Fibroblast of the conjunctiva (primary cell): ENCODE measurements around the gene SNX20.

ENCODE experiments used
- DNase-seq: peaks from one replicate; pipeline ENCODE4 v3.0.0-alpha.2; 2010; ENCODE audit warnings: low read depth

Gene SNX20, protein sequence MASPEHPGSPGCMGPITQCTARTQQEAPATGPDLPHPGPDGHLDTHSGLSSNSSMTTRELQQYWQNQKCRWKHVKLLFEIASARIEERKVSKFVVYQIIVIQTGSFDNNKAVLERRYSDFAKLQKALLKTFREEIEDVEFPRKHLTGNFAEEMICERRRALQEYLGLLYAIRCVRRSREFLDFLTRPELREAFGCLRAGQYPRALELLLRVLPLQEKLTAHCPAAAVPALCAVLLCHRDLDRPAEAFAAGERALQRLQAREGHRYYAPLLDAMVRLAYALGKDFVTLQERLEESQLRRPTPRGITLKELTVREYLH

DNA sequence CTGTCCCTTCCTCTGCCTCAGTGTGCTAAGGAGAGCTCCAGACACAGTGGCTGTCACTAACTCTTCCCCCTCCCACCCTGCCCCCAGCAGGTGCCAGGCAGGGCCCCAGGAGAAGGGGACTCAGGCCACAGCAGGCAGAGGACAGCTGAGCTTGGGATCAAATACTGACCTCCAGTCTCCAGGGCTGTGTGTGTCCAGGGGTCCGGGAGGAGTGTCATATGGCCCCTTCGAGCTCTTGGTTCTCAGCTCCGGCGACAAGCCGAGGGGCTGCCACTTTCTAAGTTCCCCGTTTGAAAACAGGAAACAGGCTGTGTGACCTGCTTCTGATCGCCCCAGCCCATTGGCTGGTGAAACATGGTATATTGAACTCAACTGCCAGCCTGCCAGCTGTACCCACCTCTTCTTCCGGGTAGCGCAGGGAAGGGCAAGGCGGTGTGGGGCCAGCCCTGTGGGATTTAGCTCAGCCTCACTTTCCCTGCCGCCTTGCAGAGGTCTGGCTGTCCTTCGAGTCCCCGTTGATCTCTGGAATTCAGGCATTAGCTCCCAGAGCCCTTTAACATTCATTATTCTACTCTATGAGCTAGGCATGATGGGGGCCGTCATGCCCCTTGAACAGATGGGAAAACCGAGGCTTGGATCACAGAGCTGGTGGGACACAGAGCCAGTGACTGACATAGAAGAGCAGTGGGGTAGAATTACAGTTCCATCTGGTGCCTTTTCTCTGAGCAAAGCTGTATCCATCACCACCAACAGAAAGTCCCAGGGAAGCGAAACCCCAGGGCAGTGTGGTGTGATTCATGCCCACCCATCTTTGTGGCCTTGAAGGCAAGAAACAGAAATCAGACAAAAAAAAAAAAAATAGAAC, at the start of gene SNX20:
Gene SNX20, minus strand, starts transcription at position 292 of the 865 bp plus-strand sequence. CDS start 3,786 bp downstream, outside the sequence.
- DNase-seq: no peak

DNA sequence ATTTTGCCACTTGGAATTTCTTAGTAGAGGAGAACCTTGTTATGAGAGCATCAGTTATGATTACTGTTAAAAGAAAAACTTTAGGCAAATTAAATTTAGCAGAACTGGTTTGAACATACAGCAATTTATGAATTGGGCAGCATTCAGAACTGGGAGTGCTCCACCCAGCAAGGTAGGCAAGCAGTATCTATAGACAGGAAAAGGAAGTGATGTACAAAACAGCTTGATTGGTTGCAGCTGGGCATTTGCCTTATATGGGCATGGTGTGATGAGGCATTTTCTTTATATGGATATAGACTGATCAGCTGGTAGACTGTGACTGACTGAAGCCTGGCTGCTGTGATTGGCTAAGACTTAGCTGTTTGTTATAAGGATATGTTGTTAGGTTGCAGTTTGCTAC, 43.2 kb upstream of the SNX20 start:
- DNase-seq: no peak

DNA sequence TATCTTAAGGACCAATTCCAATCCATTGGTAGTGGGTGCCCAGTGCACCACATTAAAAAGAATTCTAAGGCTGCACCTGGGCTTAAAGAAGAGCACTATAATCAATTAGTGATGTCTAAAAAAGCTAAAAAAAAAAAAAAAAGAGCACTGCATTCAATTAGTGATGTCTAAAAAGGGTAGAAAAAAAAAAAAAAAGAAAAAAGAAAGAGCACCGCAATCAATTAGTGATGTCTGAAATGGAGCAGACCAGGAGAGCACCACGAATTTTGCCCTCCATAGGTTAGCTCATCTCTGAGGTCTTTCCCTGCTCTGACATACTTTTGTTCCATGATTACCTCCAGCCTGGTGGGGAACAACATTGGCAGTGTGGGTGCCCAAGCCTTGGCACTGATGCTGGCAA, 41.8 kb upstream of the SNX20 start:
- no peak for DNase-seq

DNA sequence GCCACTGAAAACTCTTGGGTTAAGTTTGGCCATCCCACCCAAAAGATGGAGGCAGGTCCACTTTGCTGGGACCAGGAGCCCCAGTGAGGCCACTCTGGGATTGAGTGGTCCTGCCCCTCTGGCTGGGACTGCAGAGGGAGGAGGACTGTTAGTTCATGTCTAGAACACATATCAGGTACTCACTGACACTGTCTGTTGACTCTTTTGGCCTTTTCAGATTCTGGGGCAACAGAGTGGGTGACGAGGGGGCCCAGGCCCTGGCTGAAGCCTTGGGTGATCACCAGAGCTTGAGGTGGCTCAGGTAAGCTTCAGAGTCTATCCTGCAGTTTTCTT, 41.3 kb upstream of the SNX20 start:
- no peak for DNase-seq

DNA sequence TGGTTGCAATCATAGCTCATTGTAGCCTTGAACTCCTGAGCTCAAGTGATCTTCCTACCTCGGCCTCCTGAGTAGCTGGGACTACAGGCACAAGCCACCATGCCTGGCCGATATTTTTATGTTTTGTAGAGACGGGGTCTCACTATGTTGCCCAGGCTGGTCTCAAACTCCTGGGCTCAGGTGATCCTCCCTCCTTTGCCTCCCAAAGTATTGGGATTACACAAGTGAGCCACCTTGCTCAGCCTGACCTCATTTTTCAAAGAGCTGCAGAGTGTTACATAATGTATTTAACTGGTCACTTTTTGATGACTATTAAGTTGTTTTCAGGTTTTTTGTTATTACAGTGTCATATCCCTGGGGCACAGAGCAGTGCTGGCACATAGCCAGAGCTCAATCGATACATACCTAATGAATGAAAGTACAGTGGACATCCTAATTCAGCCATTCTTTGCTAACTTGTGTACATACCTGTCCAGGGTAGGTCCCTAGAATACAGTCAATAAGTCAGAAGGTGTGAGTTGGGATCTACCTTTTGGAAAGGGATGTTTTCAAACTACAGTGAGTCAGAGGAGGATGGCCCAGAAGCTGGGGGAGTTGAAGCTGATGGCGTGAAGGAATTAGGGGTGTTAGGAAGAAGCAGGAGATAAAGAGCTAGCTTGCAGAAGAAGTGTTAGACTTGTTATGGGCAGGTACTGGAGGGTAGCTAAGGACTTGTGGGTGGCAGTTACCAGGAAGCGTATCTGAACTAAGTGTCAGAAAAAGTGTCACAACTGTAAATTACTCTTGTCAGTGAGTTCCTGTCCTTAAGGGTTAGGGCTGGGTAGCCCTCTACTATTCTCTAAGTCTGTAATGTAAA, 40.7 kb upstream of the SNX20 start:
- DNase-seq: no peak

DNA sequence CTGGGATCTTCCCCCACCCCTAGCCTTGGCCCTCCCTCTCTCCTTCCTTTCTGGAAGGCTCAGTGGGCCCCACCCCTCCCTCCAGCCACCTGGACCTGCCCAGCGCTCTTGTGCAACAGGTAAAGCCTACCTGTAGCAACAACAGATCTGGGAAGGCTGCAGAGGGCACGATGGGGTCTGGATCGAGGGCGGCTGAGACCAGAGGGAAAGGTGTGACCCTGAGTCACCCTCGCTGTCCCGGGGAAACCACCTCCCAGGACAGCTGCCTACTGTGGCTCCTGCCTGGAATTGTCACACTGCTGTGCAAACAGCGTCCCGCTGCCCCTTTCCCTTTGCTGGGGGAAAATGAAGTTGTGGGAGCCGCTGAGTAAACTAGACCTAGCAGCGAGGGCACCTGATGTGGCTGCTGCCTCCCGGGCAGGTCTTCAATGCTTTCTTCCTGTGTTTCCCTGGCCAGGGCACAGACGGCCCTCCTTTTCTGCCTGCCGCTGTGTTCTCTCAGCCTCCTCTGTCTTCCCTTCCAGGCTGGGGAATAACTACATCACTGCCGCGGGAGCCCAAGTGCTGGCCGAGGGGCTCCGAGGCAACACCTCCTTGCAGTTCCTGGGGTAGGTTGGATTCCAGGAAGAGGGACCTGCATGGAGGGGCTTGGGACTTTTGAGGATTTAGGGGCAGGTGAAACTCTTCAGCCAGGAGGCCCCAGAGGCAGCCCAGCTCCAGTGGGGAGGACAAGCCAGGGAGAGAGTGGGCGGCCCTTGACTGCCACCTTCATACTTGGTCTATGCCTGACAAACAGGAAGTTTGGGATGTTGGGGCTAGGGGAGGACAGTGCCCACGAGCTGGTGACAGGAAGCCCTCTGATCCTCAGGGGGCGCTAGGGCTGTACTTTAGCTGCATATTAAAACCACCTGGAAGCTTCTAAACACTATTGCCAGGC, 38.6 kb upstream of the SNX20 start:
- no peak for DNase-seq

DNA sequence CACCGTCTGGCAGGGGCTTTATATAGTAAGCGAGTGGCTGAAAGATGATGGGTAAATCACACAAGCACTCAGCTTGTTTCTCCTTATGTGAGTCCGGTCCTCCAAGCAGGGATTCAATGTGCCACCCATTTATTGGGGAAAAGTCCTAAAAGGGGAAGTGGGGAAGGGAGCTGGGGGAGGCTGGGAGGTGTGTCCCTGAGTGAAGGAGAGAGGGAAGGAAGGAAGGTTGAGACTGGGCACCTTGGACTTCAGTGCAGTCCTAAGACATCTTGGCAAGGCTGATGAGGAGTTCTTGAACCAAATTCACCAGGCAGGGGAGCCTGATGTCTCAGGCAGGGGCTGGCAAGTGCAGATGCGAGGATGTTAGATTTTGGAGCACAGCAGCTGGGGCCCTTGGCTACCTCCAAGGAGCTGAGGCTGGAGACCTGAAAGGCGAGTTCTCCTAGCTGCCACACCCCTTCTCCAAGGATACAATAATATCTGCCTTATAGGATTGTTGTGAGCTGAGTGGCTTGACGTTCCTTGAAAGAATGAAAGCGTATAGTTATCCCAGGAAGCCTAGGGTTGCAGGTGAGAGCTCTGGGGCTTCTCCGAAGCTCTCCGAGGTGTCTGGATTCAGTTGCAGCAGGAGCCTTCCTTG, 37.8 kb upstream of the SNX20 start:
- no peak for DNase-seq

DNA sequence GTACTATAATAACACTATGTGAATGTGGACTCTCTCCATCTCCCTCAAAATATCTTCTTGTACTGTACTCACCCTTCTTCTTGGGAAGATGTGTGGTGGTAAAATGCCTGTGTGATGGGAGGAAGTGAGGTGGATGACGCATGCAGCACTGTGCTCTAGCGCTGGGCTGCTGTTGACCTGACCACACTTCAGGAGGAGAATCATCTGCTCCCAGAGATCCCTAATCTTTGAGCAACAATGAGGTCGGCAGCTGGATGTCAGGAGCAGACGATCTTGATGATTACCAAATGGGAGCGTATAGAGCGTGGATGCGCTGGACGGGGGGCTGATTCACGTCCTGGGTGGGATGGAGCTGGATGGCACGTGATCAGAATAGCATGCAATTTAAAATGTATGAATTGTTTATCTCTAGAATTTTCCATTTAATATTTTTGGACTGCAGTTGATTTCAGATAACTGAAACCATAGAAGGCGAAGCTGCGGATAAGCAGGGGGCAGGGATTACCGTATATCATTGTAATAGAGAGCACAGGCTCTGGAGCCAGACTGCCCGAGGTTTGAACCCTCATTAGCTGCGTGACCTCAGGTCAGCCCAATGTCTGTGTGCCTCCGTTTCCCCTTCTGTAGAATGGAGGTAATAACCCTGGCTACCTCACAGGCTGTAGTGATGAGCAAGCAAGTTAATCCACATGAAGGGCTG, 37.1 kb upstream of the SNX20 start:
- no peak for DNase-seq

DNA sequence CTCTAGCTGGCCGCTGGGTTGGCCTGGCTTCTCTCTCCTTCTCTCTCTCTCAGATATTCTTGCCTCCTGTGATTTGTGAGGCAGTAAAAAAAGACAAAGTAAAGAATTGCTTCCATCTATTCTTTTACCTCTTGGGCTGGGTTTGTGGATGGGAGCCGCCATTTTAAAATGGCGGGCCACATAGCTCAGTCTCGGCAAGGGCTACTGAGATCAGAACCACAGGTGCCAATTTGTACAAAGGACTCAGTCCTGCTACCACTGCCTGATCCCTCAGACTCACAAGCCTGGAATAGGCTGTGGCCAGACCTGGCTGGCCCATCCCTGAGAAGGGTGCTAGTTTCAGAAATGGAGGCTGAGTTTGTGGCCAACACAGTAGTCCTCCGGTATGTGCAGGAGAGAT, 36.4 kb upstream of the SNX20 start:
- DNase-seq: no peak

DNA sequence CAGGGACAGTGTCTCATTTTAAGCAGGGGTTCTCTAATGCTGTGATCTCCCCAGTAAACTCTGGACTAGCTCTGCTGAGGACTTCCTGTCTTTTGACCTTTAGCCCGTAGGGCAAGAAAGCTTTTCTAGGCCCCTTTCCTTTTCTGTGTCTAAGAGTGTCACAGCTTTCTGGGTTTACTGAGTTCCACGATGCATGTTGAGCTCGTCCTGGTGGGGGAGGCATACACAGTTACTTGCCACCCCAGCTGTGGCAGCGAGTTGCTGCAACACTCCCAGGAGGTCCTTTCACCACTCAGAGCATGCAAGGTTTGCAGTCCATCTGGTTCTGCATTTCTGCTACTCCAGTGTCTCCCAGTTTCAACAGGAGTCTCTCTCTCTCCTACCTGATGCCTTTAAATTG, 36.0 kb upstream of the SNX20 start:
- no peak for DNase-seq

DNA sequence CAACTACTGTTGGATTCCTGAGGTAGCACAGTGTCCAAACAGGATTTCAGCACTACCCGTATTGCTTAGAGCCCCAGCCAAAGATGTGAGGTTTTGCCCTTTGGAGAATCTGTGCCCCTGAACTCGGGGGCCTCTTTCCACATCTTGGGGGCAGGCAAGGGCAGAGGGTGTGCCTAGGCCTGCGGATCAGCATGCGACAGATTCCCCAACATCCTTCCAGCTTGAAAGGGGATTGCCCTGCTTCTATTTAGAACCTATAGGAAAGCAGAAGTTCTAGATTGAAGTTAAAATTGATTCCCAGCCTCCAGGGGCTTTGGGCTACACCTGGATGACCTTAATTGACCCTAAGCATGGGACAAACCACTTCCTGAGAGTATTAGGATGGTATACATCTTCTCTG, 31.8 kb upstream of the SNX20 start:
- DNase-seq: no peak

DNA sequence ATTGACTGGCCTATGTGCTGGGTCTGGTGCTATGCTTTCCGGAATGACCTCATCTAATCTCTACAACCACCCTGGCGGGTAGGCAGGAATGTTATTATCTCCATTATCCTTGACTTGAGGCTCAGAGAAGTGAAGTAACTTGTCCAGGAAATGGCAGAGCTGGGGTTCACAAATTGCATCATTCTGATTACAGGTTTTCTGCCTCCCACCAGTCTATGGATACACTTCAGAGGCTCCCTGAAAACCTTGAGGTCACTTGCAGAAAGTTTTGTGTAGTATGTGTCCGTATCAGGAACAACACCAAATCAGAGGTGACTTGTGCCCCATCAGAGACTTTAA, 31.4 kb upstream of the SNX20 start:
- DNase-seq: no peak

DNA sequence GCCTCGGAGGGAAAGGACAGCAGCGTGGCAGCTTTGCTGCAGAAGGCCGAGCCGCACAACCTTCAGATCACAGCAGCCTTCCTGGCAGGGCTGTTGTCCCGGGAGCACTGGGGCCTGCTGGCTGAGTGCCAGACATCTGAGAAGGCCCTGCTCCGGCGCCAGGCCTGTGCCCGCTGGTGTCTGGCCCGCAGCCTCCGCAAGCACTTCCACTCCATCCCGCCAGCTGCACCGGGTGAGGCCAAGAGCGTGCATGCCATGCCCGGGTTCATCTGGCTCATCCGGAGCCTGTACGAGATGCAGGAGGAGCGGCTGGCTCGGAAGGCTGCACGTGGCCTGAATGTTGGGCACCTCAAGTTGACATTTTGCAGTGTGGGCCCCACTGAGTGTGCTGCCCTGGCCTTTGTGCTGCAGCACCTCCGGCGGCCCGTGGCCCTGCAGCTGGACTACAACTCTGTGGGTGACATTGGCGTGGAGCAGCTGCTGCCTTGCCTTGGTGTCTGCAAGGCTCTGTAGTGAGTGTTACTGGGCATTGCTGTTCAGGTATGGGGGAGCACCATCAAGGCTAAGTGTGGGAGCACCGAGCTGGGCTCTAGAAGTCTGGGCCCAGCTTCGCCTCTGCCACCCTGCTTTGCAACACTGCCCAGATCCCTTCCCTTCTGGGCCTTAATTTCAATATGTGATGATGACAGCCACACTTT, 30.9 kb upstream of the SNX20 start:
- no peak for DNase-seq

DNA sequence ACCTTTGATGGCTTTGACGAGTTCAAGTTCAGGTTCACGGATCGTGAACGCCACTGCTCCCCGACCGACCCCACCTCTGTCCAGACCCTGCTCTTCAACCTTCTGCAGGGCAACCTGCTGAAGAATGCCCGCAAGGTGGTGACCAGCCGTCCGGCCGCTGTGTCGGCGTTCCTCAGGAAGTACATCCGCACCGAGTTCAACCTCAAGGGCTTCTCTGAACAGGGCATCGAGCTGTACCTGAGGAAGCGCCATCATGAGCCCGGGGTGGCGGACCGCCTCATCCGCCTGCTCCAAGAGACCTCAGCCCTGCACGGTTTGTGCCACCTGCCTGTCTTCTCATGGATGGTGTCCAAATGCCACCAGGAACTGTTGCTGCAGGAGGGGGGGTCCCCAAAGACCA, 29.9 kb upstream of the SNX20 start:
- DNase-seq: no peak

DNA sequence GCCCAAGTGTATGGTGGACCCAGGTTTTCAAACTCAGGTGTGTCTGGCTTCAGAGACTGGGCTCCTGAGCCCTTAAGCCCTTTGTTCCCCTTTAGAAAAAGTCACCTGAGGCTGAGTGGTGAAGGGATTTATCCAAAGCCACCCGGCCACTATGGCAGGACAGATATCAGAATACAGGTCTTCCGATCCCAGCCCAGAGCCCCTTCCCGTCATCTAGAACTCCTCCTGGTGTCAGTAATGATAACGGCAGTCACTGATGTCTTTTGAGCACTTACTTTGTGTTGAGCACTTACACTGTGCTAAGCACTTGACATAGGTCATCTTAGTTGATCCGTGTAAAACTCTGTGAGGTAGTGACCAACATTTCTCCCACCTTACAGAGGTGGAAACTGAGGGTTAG, 28.9 kb upstream of the SNX20 start:
- DNase-seq: no peak

DNA sequence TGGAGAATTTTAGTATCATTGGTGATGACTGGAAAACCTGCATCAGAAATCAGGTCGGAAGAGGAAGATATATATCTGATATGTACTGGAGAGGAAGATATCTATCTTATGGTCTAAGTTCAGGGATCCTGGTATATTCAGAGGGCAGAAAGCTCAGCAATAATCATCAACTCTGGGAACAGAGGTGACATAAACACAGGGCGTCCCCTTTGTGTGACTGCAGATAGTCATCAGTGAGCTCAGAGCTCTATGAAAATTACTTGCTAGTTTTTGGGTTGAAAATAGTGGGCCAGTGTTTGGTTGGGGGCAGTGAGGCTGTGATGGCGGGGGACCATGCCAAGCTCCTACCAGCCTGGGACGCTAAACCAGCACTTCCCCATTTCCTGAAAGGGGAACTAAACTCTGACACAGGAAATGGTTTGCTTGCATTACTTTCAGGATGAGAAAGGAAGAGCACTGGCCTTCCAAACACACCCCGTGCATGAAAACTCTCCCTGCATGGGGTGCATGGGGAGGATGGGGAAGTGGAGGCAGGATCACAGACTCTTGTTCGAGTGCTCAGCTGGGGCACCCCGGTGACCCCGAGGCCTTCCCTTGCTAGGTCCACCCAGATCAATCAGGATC, 28.1 kb upstream of the SNX20 start:
- no peak for DNase-seq

DNA sequence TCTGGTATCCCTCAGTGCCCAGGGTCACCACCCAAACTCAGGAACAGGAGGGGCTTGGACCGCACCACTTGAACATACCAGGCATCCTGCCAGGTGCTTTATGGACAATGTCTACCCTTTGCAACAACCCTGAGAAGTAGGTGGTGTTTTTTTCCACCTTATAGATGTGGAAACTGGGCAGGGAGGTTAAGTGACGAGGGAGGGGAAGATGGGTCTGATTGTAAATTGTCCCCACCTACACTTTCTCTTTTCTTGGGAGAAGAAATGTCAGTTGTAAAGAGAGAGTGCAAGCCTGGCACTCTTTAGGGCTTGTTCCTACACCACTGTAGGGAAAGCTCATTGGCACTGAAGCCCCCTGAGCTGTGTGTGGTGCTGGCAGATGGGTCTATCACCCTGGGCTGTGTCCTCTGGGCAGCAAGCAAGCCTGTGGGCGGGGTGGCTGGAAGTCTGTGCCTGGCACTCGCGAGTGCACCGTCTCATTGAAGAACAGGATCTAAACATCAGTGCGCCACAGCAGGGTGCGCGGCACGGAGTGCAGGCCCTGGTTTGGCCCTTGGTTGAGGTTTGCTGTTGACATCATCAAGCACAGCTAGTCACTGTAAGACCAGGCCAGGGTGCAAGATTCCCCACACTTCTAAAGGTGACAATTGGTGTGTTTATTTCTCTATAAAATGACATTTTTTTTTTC, 27.4 kb upstream of the SNX20 start:
- no peak for DNase-seq

DNA sequence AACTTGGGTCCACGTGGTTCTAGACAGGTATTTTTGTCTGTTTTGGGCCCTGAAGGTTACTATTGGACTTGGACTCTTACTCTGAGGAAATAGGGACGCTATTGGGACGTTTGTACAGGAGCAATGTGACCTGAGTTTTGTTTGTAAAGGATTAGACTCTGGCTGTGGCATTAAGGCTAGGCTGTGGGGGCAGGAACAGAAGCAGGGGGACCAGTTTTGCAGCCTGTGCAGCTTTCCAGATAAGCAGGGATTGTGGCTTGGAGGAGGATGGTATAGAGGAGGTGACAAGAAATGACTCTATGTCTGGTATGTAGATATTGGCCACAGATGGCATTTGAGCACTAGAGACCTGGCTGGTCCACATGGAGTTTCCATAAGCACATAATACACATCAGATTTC, 25.1 kb upstream of the SNX20 start:
- no peak for DNase-seq
